Measurements from ENCODE around the gene PLSCR1. TPM values are rescaled to one million over a fixed set of nuclear protein-coding genes. Genes with fewer than 3 reads are reported as not detected.

Gene PLSCR1
- total and polyA plus RNA-seq, 10 donors: 42.4 to 267 (median 179) TPM

GRCh38 chr3:146542179-146542578, 2.2 kb downstream of the PLSCR1 start:
- H3K4me3 ChIP-seq: peak overlapping the region in 7 of 8 donors; percentile 61 to 87 (median 73)

GRCh38 chr3:146540978-146541377, 3.4 kb downstream of the PLSCR1 start:
- WGBS, 5 donors: 60 to 84% (median 65%) methylated on average over 1 of the region's 1 CpG
- H3K27ac ChIP-seq: peak overlapping the region in 7 of 8 donors; percentile 93 to 98 (median 97)
- peak overlapping the region in 5 of 8 donors; percentile 61 to 87 (median 79) for H3K4me3 ChIP-seq
- DNase-seq: no peak
- no peaks in the 10 kb centered on the region for H3K27me3 ChIP-seq (replicated peaks in 1 of 7)
- H3K36me3 ChIP-seq: peaks cover 0 to 19% (median 2%) of the 10 kb centered on the region in 6 donors
- no peak for TF ChIP-seq POLR2A (IDR thresholded peaks at IDR 0.05)
- TF ChIP-seq CTCF (IDR thresholded peaks at IDR 0.05 in 8 of 11, conservative IDR thresholded peaks at IDR 0.05 in 3 of 11): no peak
- no peak for TF ChIP-seq POLR2AphosphoS5 (IDR thresholded peaks at IDR 0.05)
- no peaks in the 10 kb centered on the region for H3K9me3 ChIP-seq
- intact Hi-C loops (cut with DNase I; ENCODE audit: low total_unique reads): no loop called here
- peaks cover 17 to 91% (median 68%) of the 10 kb centered on the region in 6 donors for H3K4me1 ChIP-seq

More at GRCh38 chr3:146542179-146542578, 2.2 kb downstream of the PLSCR1 start:
- Histone ChIP-seq H3K27ac (peak overlapping the region; percentile 6 to 98 (median 96)), H3K4me1 (peaks cover 17 to 84% (median 63%) of the 10 kb centered on the region in 6 donors), H3K36me3 (peaks cover 0 to 15% (median 1%) of the 10 kb centered on the region in 6 donors), H3K9me3 (no peaks in the 10 kb centered on the region), H3K27me3 (replicated peaks in 1 of 7) (no peaks in the 10 kb centered on the region)
- TF ChIP-seq CTCF (IDR thresholded peaks at IDR 0.05 in 8 of 11, conservative IDR thresholded peaks at IDR 0.05 in 3 of 11) (no peak), POLR2AphosphoS5 (IDR thresholded peaks at IDR 0.05) (peak in 1 of 3 donors; percentile 73), POLR2A (IDR thresholded peaks at IDR 0.05) (no peak)
- intact Hi-C loops (cut with DNase I; ENCODE audit: low total_unique reads): no loop called here
- DNase-seq: no peak
- 13 to 44% (median 28%) methylated on average over 2 of the region's 2 CpGs for WGBS, 5 donors

- Histone ChIP-seq H3K27me3 (replicated peaks in 1 of 7) (no peaks in the 10 kb centered on the region), H3K9me3 (no peaks in the 10 kb centered on the region), H3K27ac (peak overlapping the region; percentile 28 to 98 (median 96)), H3K4me3 (peak overlapping the region in 3 of 8 donors; percentile 4 to 87 (median 73)), H3K4me1 (peaks cover 17 to 92% (median 68%) of the 10 kb centered on the region in 6 donors), H3K36me3 (peaks cover 0 to 19% (median 2%) of the 10 kb centered on the region in 6 donors)
- 0 to 2% (median 0%) methylated on average over 1 of the region's 1 CpG for WGBS, 5 donors
- intact Hi-C loops (cut with DNase I; ENCODE audit: low total_unique reads): no loop called here
- no peak for TF ChIP-seq POLR2AphosphoS5 (IDR thresholded peaks at IDR 0.05)
- DNase-seq: no peak
Observed at GRCh38 chr3:146540236-146540635, 4.2 kb downstream of the PLSCR1 start.

- intact Hi-C loops (cut with DNase I; ENCODE audit: low total_unique reads): no loop called here
- no peaks in the 10 kb centered on the region for H3K27me3 ChIP-seq (replicated peaks in 1 of 7)
- WGBS, 5 donors: 34 to 83% (median 78%) methylated on average over 3 of the region's 3 CpGs
Observed at GRCh38 chr3:146539315-146539714, 5.1 kb downstream of the PLSCR1 start.

More at GRCh38 chr3:146539315-146539714, 5.1 kb downstream of the PLSCR1 start:
- H3K4me1 ChIP-seq: peaks cover 17 to 96% (median 65%) of the 10 kb centered on the region in 6 donors
- H3K4me3 ChIP-seq: peak overlapping the region in 1 of 8 donors; percentile 87
- no peak for TF ChIP-seq POLR2A (IDR thresholded peaks at IDR 0.05)
- TF ChIP-seq POLR2AphosphoS5 (IDR thresholded peaks at IDR 0.05): no peak
- TF ChIP-seq CTCF (IDR thresholded peaks at IDR 0.05 in 8 of 11, conservative IDR thresholded peaks at IDR 0.05 in 3 of 11): no peak
- H3K27ac ChIP-seq: peak overlapping the region in 5 of 8 donors; percentile 93 to 98 (median 98)
- H3K36me3 ChIP-seq: peaks cover 0 to 27% (median 2%) of the 10 kb centered on the region in 6 donors
- H3K9me3 ChIP-seq: no peaks in the 10 kb centered on the region
- DNase-seq: no peak
